Loucy (cell line): ENCODE data around the gene R3HDM1.

Experiments used
- H2AFZ ChIP-seq: fragments of 200-600 bp; sonication (generic); 2 replicates; pipeline ENCODE4 v1.6.0; 2016; ENCODE audit warnings: antibody characterized with exemption, mild to moderate bottlenecking, low read length, moderate library complexity
- H3F3A ChIP-seq: fragments of 200-600 bp; 2 replicates; pipeline ENCODE4 v1.6.0; 2016; ENCODE audit warnings: antibody characterized with exemption, low read depth, mild to moderate bottlenecking
- H3K27me3 ChIP-seq: fragments of 200-600 bp; sonication (generic); 2 replicates; pipeline ENCODE4 v1.6.1; 2014; ENCODE audit warnings: low read length, mild to moderate bottlenecking; ENCODE audit not compliant: insufficient read depth, poor library complexity, severe bottlenecking
- H3K36me3 ChIP-seq: fragments of 200-600 bp; sonication (generic); 2 replicates; pipeline ENCODE4 v1.6.1; 2016; ENCODE audit warnings: low read length; ENCODE audit not compliant: insufficient read depth
- H3K4me1 ChIP-seq: fragments of 200-600 bp; sonication (generic); 2 replicates; pipeline ENCODE4 v1.5.1; 2014; ENCODE audit warnings: low read length, mild to moderate bottlenecking; ENCODE audit not compliant: insufficient read depth, poor library complexity, severe bottlenecking
- H3K4me2 ChIP-seq: fragments of 200-600 bp; sonication (generic); 2 replicates; pipeline ENCODE4 v1.6.0; 2014; ENCODE audit warnings: antibody characterized with exemption, low read length, low read depth, mild to moderate bottlenecking; ENCODE audit not compliant: poor library complexity, severe bottlenecking
- H3K4me3 ChIP-seq: fragments of 200-600 bp; sonication (generic); 2 replicates; pipeline ENCODE4 v1.5.1; 2014; ENCODE audit warnings: low read length, mild to moderate bottlenecking, mixed read lengths; ENCODE audit not compliant: poor library complexity, severe bottlenecking
- H3K79me2 ChIP-seq: fragments of 200-600 bp; sonication (generic); 2 replicates; pipeline ENCODE4 v1.6.1; 2014; ENCODE audit warnings: low read length; ENCODE audit not compliant: insufficient read depth
- H3K9ac ChIP-seq: fragments of 200-600 bp; sonication (generic); 2 replicates; pipeline ENCODE4 v1.6.0; 2014; ENCODE audit warnings: mild to moderate bottlenecking, low read depth, low read length, moderate library complexity; ENCODE audit not compliant: poor library complexity, severe bottlenecking
- H3K9me2 ChIP-seq: fragments of 200-600 bp; sonication (generic); replicated peaks from 2 replicates; pipeline ENCODE4 v1.6.1; 2016; ENCODE audit warnings: low read depth, low read length, mixed read lengths
- H3K9me3 ChIP-seq: fragments of 200-600 bp; sonication (generic); 2 replicates; pipeline ENCODE4 v1.6.1; 2014; ENCODE audit warnings: mild to moderate bottlenecking, antibody characterized with exemption, low read length, low read depth; ENCODE audit not compliant: insufficient read depth
- H4K20me1 ChIP-seq: fragments of 200-600 bp; sonication (generic); 2 replicates; pipeline ENCODE4 v1.6.0; 2014; ENCODE audit warnings: antibody characterized with exemption, low read length, mild to moderate bottlenecking; ENCODE audit not compliant: insufficient read depth, poor library complexity, severe bottlenecking
- EZH2phosphoT487 ChIP-seq: fragments of 200-600 bp; IDR thresholded peaks from 2 replicates; pipeline ENCODE4 v1.6.1; 2018; ENCODE audit warnings: antibody characterized with exemption, mild to moderate bottlenecking, moderate library complexity, borderline replicate concordance
- TF ChIP-seq, protein P1 (sequence below): fragments of 200-600 bp; sonication (generic); conservative IDR thresholded peaks from 2 replicates; pipeline ENCODE4 v1.5.1; 2014; ENCODE audit warnings: mild to moderate bottlenecking, antibody characterized with exemption, low read length

Gene R3HDM1

DNA sequence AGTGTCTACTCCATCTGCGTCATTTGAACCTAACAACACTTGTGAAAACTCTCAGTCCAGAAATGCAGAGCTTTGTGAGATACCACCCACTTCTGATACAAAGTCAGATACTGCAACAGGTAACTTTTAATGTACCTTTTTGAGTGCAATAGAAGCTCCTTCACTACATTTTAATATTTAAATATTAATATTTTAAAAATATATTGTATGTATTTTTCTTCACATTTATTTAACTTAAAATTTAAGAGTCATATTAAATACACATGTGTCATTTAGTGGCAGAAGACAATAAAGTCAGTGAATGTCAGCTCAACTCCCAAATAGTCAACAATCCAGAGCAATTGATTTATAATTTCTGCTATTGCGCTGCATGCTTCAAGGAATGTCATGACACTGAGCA is 224.3 kb downstream of the R3HDM1 start:
- Histone ChIP-seq H3K9me3 (peaks cover 18% of the 10 kb centered on the region; the same call in 1 of the 2 replicates), H3F3A (no peaks in the 10 kb centered on the region), H3K27me3 (peaks cover 5% of the 10 kb centered on the region), H3K36me3 (peaks cover 64% of the 10 kb centered on the region), H3K4me2 (no peak overlapping the region), H3K4me3 (no peak overlapping the region), H3K4me1 (no peaks in the 10 kb centered on the region), H3K79me2 (0 out of 2 replicates have a peak, but pooled peaks cover 4% of the 10 kb centered on the region), H2AFZ (no peak overlapping the region), H3K9me2 (no peaks in the 10 kb centered on the region), H3K9ac (no peak overlapping the region), H4K20me1 (no peaks in the 10 kb centered on the region)
- TF ChIP-seq EZH2phosphoT487, result no peak
- TF ChIP-seq, protein P1, sequence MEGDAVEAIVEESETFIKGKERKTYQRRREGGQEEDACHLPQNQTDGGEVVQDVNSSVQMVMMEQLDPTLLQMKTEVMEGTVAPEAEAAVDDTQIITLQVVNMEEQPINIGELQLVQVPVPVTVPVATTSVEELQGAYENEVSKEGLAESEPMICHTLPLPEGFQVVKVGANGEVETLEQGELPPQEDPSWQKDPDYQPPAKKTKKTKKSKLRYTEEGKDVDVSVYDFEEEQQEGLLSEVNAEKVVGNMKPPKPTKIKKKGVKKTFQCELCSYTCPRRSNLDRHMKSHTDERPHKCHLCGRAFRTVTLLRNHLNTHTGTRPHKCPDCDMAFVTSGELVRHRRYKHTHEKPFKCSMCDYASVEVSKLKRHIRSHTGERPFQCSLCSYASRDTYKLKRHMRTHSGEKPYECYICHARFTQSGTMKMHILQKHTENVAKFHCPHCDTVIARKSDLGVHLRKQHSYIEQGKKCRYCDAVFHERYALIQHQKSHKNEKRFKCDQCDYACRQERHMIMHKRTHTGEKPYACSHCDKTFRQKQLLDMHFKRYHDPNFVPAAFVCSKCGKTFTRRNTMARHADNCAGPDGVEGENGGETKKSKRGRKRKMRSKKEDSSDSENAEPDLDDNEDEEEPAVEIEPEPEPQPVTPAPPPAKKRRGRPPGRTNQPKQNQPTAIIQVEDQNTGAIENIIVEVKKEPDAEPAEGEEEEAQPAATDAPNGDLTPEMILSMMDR, result no peak

DNA sequence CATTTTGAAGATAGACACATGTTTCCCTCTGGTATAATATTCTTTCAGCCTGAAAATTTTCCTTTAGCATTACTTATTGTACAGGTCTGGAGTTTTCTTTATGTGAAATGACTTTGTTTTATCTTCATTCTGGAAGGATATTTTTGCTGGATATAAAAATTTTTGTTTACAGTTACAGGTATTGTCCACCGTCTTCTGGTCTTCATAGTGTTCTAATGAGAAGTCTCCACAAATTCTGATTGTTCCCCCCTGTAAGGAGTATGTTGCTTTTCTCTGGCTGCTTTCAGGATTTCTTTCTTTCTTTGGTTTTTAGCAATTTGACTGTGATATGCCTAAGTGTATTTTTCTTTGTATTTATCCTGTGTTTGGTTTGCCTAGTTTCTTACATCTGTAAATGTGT is 225.4 kb downstream of the R3HDM1 start:
- Histone ChIP-seq H3K9me2 (no peaks in the 10 kb centered on the region), H3K36me3 (peaks cover 74% of the 10 kb centered on the region), H2AFZ (no peak overlapping the region), H3K9me3 (peaks cover 18% of the 10 kb centered on the region; the same call in 1 of the 2 replicates), H3K4me1 (no peaks in the 10 kb centered on the region), H3K79me2 (0 out of 2 replicates have a peak, but pooled peaks cover 4% of the 10 kb centered on the region), H3F3A (no peaks in the 10 kb centered on the region), H3K27me3 (peaks cover 5% of the 10 kb centered on the region), H3K4me3 (no peak overlapping the region), H3K9ac (no peak overlapping the region), H4K20me1 (no peaks in the 10 kb centered on the region), H3K4me2 (no peak overlapping the region)
- TF ChIP-seq EZH2phosphoT487, result no peak
- TF ChIP-seq, protein P1, result no peak

DNA sequence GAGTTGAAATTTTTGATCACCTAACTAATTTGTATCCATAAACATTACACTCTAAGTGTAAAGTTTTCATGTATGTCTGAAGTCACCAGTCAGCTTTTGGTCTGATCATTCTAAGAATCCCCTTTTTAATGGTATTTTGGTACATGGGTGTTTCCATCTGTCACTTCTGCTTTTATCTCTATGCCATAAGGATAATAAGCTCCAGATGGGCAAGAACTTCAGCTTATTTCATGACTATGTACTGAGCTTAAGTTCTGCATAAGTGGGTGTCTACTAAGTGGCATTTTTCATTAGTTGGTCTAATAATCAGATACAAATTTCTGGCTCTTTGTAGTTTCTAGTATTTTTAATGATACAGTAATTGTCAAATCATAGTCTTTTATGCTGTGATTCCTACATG is 230.7 kb downstream of the R3HDM1 start:
- H3K36me3 ChIP-seq, result peaks cover 76% of the 10 kb centered on the region
- H3K4me3 ChIP-seq, result no peak overlapping the region
- H3K4me1 ChIP-seq, result no peaks in the 10 kb centered on the region
- TF ChIP-seq EZH2phosphoT487, result no peak
- TF ChIP-seq, protein P1, result no peak
- H3K27me3 ChIP-seq, result peaks cover 5% of the 10 kb centered on the region
- no peak overlapping the region for H3K4me2 ChIP-seq
- H3K9me2 ChIP-seq, result no peaks in the 10 kb centered on the region
- peaks cover 7% of the 10 kb centered on the region; the same call in 1 of the 2 replicates for H3K9me3 ChIP-seq
- 0 out of 2 replicates have a peak, but pooled peaks cover 2% of the 10 kb centered on the region for H3K79me2 ChIP-seq
- no peaks in the 10 kb centered on the region for H3F3A ChIP-seq
- H4K20me1 ChIP-seq, result no peaks in the 10 kb centered on the region
- H3K9ac ChIP-seq, result no peak overlapping the region
- no peak overlapping the region for H2AFZ ChIP-seq
